ENCODE results near the gene NAV3.

DNA sequence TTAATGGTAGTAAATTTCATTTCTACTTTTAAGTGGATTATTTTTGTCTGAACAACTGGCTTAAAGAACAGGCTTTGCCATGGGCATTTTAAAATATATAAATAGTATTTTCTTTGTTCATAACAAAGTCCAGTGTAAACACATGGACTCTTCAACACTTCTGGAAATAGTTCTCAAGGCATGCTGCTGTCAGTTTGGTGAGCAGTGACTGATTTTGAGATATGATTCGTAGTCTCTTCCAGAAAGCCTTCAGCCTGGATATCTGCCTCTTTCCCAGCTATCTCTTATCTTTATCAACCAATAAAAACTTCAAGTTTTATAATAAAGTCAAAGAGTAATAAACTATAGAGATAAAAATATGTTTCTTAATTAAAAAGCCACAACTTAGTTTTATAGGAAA, 110.7 kb downstream of the NAV3 start:
- TF ChIP-seq BHLHE40 (IDR thresholded peaks at IDR 0.05; ENCODE audit: borderline replicate concordance) (no peak), SP1 (IDR thresholded peaks at IDR 0.05) (no peak), ELF4 (IDR thresholded peaks at IDR 0.05) (no peak), L3MBTL2 (conservative IDR thresholded peaks at IDR 0.05) (no peak), NFRKB (IDR thresholded peaks at IDR 0.05) (no peak), TARDBP (IDR thresholded peaks at IDR 0.05) (no peak), FOXA1 (IDR thresholded peaks at IDR 0.05) (no peak), SUZ12 (IDR thresholded peaks at IDR 0.05) (no peak), FOXK2 (IDR thresholded peaks at IDR 0.05) (no peak), FOXM1 (IDR thresholded peaks at IDR 0.05; ENCODE audit: borderline replicate concordance) (no peak)

Data from HEK293T (cell line).